Peyer's patch (tissue), 4 donors: ENCODE data around the gene RAD50.

Experiments used
- CTCF ChIP-seq, 6 experiments: fragments of 450-650 bp in 4 of 6; fragments of 200-600 bp in 2 of 6; sonication (generic) in 1 of 6; IDR thresholded peaks; one replicate each; pipeline ENCODE4 v1.5.1; 2017 to 2019; ENCODE audit warnings: antibody characterized with exemption in 6 of 6, mild to moderate bottlenecking in 3 of 6, moderate library complexity in 1 of 6
- POLR2A ChIP-seq, 2 donors: fragments of 450-650 bp; IDR thresholded peaks; one replicate each; pipeline ENCODE4 v1.5.1; 2017; ENCODE audit warnings: antibody characterized with exemption in 2 of 2, mild to moderate bottlenecking in 2 of 2, moderate library complexity in 2 of 2

- no peak for TF ChIP-seq POLR2A (IDR thresholded peaks at IDR 0.05)
- TF ChIP-seq CTCF (IDR thresholded peaks at IDR 0.05): no peak
Measured at GRCh38 chr5:132528866-132529634, 27.7 kb upstream of the RAD50 start.
